ENCODE measurements around the gene ACTMAP.

GRCh38 chr19:40739871-40740703, 10.2 kb downstream of the ACTMAP start:
- TF ChIP-seq CTCF (IDR thresholded peaks at IDR 0.05) = no peak
- no peak for TF ChIP-seq POLR2A (IDR thresholded peaks at IDR 0.05)

Measured in vagina (tissue), 2 donors.